HG02870 (cell line): ENCODE data around the gene IL1RAPL1.
A peak's percentile ranks its signal among the peaks of the same experiment; 100 is the strongest.

ENCODE experiments used
- ATAC-seq: cut with Tn5 transposase; IDR thresholded peaks from one replicate; pipeline ENCODE4 v1.9.1; 2021; ENCODE audit warnings: mild to moderate bottlenecking, moderate library complexity; ENCODE audit not compliant: unreplicated experiment

IL1RAPL1 gene

DNA sequence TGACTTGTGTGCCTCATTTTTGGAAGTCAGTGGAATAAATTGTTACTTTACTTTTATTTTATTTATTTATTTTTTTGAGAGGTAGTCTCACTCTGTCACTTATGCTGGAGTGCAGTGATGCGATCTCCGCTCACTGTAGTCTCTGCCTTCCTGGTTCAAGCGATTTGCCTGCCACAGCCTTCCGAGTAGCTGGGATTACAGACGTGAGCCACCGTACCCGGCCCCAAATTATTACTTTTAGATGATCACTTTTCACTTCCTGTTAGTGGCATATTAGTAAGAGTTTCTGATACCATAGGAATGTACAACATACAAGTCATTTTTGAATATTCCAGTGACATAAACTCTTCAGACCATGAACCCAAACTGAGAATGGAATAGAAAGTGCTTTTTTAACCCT lies 1017.1 kb downstream of the IL1RAPL1 start:
- ATAC-seq, result peak; percentile 50

DNA sequence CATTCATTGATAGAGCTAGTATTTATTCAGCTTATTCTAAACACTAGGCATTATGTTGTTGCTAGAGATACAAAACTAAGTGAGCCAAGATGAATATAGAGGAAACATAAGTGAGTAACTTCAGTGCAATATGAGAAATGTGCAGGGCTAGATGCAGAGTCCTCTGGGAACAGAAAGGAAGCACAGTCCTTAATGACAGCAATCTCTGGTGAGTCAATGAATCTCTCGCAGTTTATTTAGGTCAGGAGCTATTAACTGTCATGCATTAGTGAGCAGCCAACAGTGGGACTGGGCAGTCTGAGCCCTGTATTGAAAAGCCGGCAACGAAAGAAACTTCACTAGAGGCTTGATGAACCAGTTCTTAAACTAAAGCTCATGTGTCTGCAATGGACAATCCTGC lies 1030.0 kb downstream of the IL1RAPL1 start:
- ATAC-seq, result peak; percentile 31

GRCh38 chrX:29617725-29618124 lies 1030.5 kb downstream of the IL1RAPL1 start:
- peak; percentile 65 for ATAC-seq

DNA sequence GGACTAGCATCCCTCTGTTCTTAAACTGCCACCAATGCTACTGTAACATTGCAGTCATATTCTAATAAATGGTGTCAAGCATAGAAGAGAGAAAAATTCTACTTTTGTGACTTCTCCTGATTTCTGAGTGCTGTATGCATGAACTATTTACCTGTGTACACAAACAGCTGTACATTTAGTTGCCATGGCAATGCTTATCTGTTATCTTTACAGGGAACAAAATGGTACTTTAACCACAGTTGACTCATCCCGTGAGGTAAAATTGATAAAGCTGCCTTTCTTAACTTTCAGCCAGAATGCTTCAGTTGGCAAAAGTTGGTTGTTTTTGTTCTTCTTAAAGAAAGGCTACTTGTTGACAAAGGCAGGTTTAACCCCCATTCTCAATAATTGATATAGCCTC lies 1040.6 kb downstream of the IL1RAPL1 start:
- peak; percentile 75 for ATAC-seq

- no peak for ATAC-seq
Observed at GRCh38 chrX:29634516-29634915, 1047.3 kb downstream of the IL1RAPL1 start.

GRCh38 chrX:29636331-29636730 lies 1049.1 kb downstream of the IL1RAPL1 start:
- no peak for ATAC-seq

- no peak for ATAC-seq
Observed at GRCh38 chrX:29640106-29640505, 1052.9 kb downstream of the IL1RAPL1 start.

DNA sequence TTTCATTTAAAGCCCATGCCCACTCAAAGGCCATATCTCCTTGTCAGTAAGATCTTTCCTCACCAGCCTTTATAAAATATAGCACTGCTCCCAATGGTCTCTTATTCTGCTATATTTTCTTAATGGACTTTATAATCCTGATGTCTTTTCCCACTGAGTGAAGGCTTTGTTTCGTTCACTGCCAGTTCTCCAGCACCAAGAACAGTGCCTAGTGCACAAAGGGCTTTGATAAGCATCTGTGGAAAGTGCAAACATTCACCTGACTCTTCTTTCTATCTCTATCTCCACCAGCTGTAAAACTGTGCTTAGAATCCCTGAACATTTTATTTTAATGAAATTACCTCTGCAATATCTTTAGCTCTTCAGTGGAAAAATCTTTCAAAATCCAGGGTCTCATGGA lies 1054.2 kb downstream of the IL1RAPL1 start:
- ATAC-seq, result no peak

DNA sequence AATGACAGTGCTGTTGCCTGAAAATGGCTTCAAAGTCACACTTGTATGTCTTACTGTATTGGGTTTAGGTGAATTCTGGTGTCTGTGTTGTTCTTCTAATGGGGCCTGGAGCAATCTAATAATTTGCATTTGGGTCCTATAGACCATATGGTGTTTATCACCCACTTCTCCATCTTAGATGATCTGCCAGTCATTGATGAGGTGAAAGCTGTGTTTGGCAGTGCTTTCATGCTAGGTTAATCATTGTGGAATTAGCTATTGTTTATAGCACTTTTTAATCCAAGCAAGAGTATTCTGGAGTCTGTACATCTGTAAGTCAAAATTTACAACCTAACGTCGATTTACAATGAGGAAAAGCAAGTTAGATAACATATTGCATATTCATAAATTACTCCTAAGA lies 1055.9 kb downstream of the IL1RAPL1 start:
- no peak for ATAC-seq

DNA sequence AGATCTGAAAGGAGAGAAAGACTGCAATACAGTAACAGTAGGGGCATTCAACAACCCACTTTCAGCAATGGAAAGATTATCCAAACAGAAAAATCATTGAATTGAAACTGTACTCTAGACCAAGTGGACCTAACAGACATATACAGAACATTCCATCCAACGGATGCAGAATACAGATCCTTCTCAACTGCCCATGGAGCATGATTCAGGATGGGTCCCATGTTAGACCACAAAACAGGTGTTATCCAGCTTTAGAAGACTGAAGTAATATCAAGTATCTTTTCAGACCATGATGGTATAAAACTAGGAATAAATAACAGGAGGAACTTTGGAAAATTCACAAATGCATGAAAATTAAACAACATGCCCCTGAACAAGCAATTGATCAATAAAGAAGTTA lies 1060.9 kb downstream of the IL1RAPL1 start:
- no peak for ATAC-seq

DNA sequence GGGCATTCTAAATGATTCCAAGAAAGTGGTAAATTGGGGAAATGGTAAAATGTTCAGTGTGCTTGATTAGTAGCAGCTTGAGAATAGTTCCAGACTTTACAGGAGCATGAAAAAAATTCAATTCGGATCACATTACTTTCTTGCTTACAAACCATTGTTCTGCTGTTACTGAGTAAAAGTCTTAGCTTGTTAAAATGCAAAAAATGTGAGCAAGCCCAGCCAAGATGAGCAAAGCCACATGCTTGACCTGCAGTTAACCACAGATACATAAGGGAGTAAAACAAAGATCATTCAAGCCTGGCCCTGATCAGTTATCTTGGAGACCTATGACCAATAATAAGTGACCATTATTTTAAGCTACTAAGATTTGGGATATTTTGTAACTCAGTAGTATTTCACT lies 1065.2 kb downstream of the IL1RAPL1 start:
- ATAC-seq, result no peak

GRCh38 chrX:29653721-29654120 lies 1066.5 kb downstream of the IL1RAPL1 start:
- no peak for ATAC-seq

DNA sequence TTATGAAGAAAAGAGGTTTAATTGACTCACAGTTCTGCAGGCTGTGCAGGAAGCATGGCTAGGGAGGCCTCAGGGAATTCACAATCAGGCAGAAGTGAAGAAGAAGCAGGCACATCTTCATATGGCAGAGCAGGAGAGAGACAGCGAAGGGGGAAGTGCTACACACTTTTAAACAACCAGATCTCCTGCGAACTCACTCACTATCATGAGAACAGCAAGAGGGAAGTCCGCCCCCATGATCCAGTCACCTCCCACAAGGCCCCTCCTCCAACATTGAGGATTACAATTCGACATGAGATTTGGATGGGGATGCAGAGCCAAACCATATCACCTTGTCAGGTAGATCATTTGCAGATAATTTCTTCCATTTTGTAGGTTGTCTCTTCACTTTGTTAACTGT lies 1072.7 kb downstream of the IL1RAPL1 start:
- no peak for ATAC-seq

GRCh38 chrX:29661290-29661689 lies 1074.0 kb downstream of the IL1RAPL1 start:
- ATAC-seq, result no peak

DNA sequence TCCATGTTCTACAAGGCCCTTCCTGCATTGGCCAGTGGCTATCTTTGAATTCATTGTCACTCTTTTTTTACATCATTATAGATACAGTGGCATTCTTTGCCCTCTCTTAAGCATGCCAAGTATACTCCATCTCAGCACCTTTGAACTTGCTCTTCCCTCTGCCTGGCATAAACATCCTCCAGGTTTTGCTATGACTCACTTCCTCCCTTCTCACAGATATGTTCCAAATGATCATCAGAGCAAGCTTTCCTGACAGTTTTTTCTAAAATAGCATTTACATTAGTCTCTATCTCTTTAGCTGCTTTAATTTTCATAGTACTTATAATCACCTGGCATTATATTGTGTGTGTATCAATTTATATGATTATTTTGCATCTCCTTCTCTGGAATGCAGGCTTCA lies 1074.9 kb downstream of the IL1RAPL1 start:
- no peak for ATAC-seq

GRCh38 chrX:29662759-29663503 lies 1075.7 kb downstream of the IL1RAPL1 start:
- peak; percentile 91 for ATAC-seq

DNA sequence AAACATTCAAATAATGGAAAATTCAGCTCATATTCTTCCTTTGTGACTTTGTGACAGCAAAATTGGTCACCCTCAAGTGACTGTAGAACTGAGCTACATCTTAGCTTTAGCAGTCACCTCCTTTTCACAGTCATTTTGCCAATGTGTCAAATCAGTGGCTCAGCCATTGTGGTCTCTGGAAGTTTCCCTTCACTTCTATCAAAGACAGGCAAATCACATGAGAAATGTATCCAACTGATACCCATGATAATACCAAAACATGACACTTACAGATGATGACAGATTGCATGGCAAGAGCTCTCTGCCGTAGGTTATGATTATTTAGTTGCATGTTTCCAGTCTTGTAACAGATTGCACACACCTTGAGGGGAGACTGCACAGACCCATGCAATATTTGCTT lies 1078.3 kb downstream of the IL1RAPL1 start:
- ATAC-seq, result no peak

GRCh38 chrX:29666366-29666765 lies 1079.1 kb downstream of the IL1RAPL1 start:
- ATAC-seq, result no peak

- ATAC-seq, result no peak
Observed at GRCh38 chrX:29671421-29671820, 1084.2 kb downstream of the IL1RAPL1 start.

- no peak for ATAC-seq
Observed at GRCh38 chrX:29687687-29688086, 1100.4 kb downstream of the IL1RAPL1 start.

DNA sequence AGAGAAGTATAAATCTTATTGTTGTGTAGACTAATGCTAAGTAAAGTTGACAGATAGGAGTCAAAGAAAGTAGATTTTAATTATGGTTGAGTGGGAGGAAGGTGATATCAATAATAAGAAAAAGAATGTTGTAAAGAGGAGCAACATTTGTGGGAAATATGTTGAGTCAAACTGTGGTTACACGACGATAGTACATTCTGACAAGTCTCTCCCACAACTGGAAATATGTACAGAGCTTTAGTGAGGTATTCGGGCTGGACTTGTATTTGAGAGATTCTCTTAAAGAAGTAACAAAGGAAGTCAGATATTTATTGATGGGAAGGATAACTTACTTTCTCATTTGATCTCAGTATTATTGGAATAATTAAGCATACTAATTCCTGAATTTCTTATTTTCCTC lies 1102.8 kb downstream of the IL1RAPL1 start:
- ATAC-seq, result no peak

- ATAC-seq, result no peak
Observed at GRCh38 chrX:29691044-29691443, 1103.8 kb downstream of the IL1RAPL1 start.

DNA sequence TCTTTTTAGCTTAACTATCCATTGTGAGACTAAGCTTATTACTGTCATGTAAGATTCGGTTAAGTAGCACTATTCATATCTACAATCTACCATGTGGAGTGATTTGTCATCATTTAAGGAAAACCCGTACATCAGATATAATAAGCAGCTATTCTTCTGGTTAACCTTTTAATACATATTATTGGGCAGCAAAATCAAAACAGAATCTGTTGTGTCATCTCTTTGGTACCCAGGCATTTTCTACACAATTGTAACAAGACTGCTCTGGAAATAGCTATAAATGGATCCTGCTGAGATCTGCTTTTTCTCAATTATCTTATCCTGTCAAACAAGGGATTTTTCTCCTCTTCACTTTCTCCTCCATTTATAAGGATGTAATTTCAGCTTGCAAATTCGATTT lies 1106.7 kb downstream of the IL1RAPL1 start:
- no peak for ATAC-seq
